Stromal cell of bone marrow (primary cell): ENCODE results near the gene PLD6.

Experiments
- DNase-seq: peaks from one replicate; pipeline ENCODE4 v3.0.0-alpha.2; 2012; ENCODE audit warnings: low read depth

Gene PLD6

DNA sequence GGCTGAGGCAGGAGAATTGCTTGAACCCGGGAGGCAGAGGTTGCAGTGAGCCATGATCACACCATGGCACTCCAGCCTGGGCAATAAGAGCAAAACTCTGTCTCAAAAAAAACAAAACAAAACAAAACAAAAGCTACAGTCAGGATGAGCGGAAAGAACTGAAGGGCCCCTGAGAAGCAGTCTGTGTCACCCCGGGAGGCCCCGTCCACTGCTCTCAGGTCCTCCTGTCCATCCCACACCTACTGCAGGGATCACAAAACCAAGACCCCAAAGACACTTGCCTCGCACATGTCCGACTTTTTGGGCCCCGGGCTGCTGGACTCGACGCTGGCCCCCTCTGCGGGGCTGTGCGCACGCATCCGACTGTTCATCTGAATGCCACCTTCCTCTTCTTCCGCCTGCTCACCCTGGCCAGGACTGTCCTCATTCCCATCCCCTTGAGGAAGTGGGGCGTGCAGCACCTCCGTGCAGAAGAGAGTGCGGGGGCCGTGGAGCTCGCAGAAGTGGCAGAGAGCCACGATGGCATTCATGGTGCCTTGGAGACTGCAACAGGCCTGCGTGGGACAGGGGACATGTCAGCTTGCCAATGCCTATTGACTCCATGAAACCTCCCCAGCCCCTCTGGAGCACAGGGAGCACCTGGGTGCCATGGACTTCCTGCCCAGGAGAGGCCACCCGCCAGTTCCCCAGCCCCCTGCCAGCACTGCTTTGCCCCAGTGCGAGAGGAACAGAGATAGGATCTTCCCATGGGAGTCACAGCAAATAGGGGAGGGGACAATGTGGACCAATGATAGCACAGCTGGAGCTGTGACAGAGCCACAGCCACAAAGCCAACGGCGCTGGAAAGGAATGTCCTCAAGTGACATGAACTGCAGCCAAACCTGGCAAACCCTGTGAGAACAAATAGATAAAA lies 21.7 kb upstream of the PLD6 start:
- no peak for DNase-seq

DNA sequence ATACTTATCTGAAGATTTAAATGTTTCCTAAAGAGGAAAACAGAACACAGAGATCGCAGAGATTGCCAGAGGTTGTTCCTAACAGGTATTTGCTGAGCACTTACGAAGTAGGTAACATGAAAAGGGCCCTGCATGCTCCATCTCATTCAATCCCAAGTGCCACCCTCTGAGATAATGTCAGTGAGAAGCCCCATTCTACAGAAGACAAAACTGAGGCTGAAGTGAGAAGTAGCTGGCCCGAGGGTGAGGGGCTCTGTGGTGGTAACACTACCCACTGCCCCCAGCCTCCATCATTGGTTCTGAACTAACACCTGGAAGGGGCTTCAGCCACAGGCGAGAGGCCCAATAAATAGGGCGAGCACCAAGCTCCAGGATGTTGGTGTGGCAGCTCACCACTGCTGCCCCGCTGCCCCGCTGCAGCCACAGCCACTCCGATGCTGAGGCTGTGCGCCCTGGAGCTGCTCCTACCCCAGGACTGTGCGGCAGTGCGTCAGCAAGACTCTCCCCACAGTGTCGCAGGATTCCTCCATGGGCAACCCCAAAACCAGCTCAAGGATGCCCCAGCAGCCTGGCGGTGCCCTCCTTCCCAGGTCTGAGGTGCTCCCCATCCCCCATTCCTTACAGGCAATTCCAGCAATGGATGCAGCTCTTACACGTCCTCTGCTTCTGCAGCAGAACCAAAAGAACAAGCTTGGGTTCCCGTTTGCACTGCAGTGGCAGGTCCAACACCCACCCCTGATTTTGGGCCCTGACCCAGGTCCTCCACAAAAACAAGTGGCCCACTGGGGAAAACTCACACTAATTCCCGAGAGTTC lies 20.5 kb upstream of the PLD6 start:
- no peak for DNase-seq

DNA sequence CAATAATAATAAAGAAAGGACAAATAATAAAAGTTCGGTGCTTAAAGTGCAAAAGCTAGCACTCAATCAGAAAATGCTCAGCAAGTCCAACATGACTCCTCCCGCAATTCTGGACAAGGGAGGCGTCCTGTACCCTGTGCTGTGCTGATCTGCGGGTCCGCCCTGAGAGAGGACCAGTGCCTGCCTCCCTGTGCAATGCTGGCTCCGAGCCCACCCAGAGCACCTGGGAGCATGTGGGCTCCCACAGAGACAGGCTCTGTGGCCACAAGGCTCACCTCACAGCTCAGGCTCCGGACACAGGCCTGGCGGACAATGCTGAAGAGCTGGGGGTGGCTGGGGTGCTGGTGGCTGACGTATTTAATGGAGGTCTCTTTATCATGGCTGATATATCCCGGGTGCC lies 19.8 kb upstream of the PLD6 start:
- DNase-seq: no peak

DNA sequence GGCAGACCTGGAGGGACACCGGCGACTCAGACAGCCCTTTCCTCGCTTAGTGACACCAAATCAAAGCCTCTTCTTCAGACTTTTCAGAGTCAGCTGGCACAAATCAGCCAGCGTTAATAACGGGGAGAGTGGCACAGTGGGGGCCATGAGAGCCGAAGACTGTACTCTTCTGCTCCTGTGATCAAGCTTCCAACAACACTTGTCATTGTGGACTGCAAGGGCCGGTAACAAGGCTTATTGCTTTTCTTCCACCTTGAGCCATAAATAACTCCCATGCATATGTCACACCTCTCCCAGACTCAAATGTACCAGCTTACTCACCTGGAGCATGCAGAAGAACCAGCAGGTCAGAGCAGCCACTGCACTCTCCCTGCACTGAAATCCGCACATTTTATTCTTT lies 18.0 kb upstream of the PLD6 start:
- no peak for DNase-seq

DNA sequence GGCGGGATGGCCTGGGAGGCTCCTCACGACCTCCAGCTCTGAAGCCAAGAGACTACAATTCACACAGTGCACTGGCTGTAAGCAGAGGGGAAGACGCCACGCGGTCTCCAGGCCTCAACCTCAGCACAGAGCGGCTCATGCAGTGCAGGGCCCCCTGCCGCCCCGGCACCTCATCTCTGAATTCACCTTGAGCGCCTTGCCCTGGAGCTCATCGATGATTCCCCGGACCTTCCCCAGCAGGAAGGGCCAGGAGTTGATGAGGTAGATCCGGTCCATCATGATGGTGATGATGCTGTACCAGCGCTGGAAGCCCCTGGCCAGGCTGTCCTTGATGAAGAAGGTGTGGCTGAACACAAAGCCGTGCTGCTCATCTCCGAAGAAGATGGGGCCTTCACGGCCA lies 17.6 kb upstream of the PLD6 start:
- DNase-seq: no peak

DNA sequence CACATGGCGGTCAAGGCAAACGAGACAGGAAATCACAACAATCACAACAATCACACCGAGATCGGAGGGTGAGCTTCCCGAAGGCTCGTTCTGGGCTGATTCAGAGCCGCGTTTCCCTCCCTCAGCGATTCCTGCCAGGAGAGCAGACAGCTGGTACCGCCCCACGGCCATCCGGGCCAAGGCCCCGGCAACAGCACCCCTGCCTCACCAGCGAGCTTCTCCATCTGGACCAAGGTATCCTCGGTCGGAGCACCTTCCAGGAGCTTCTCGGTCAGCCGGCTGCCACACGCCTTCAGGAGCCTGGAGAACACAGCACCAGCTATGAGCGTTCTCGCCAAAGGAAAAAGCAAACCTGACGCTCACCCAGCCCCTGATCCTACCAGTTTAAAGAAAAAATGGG lies 15.2 kb upstream of the PLD6 start:
- DNase-seq: no peak

DNA sequence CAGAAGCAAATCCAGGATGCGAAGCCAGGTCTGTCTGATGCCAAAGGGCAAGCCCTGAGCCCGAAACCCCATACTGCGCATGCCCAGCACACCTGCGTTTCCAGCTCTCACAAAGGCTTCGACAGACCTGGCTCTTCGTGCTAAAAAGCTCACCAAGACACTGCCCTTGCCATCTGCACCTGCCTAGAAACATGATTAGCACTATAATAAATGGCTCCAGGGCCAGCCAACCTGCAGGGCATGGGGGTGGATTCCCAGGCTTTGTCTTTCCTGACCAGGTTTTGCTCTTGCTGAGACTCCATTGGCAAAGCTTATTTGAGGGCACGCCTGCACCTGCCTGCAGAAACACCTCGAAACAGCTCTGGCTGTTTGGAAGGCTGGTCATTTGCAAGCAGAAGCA lies 14.4 kb upstream of the PLD6 start:
- no peak for DNase-seq

DNA sequence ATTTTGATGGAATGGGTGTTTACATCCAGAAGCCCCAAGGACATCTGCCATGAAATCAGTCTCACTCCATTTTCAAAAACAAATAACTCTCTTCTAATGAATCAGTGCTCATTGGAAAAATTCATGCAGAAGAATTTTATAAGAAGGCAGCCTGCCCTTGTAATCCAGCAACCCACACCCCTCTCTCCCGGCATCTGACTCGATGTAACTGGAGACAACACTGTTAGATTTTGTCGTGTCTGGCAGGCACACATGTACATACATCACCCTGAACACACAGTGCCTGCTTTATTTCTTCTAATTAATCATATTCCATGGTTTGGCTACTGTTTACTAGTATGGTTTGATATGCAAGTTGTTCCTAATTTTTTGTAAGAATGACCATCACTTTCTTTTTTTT lies 11.9 kb upstream of the PLD6 start:
- no peak for DNase-seq

DNA sequence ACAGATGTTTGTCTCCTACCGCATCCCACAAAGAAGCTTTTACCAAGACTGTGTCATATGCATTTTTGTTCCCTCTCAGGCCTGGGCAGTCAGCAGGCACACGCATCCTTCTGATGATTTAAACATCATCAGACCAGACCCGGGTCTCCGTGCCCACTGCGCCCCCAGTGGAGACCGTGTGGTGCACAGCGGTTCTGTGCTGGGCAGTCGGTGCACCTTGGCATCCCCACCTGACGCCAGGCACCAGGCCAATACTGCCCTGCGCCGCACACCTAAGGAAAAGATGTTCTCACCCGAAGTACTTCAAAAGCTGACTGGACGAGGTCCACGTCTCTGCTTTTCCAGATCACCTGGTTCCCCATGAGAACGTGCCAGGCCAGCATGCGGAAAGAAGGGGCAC lies 10.6 kb upstream of the PLD6 start:
- no peak for DNase-seq

DNA sequence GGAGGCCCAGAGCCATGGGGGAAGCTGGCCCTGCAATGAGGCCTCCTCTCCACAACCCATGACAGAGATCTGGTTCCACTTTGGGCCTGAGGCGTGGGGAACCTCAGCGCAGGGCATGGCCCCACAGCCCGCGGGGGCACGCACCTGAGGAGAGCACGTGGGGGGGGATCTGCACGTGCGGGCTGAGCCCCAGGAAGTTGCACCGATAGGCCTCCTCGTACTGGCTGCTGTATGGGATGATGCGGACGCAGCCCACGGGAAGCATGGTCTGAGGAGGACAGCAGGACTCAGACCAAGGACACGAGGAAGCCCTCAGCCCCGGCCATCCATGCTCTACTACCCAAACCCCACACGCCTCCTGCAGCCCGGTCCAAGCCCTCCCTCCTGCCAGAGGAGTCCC lies 10.1 kb upstream of the PLD6 start:
- no peak for DNase-seq

DNA sequence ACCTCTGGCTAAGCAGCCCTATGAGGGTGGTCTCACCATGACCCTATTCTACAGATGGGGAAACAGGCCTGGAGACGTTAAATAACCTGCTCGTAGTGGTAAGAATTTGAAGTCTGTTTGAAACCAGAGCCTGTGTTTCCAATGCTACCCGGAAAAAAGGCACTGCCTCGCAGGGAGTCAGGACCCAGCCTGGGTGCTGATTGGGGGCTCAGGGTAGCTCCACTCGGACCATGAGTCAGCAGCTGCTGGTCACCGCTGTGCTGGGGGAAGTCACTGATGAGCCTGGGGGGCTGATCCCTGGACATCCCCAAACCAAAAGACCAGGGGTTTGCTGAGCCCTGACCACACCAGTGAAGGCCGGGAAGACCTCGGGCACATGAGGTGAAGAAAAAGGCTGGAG lies 9.4 kb upstream of the PLD6 start:
- DNase-seq: no peak

DNA sequence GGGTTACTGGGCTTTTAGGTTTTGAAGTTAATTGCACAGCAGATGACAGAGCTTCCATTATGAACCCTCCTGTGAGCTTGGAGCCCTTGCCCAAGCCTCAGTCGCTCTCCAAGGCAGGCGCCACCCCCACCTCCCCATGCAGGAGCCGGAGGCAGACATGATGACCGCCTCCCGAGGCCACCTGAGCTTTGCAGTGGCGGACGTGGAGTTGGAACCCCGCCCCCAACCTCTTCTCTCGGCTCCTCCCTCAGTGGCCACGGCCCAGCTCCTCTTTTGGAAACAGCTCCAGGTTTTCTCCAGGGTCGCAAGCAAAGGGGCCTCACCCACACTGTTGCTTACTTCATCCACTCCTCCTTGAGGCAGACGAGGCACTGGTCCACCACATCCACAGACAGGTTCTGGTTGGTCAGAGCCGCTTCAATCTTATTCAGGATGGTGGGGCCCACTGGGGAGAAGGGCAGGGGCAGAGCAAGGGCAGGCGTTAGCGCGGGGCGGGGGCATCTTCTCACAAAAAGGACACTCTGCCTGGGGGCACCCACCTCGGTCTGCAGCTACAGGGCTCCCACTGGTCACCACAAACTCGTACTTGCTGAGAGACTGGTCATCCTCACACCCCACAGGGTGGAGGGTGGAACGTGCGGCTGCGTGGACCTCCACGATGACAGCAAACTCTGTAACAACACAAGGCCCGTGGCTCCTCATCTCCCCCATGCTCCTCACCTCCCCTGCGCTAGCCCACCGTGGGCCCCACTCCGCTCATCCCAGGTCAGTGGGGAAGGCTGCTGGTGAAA lies 8.7 kb upstream of the PLD6 start:
- DNase-seq: no peak

DNA sequence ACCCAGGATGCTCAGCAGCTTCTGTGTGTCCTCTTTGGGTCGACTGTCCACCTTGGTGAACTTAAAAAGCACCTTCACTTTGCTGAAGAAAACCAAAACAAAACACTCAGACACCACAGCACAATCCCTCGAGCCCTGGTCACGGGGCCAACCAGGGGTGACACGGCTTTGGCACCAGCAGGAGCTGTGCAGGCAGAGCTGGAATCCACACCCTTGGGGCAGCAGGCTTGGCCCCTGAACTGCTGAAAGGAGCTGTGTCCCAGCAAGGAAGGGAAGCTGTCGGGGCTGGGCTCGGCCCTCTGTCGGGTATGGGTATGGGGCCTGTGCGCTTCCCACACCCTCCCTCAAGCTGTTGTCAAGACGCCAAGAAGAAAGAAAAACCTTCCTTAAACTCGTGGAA lies 7.6 kb upstream of the PLD6 start:
- no peak for DNase-seq

DNA sequence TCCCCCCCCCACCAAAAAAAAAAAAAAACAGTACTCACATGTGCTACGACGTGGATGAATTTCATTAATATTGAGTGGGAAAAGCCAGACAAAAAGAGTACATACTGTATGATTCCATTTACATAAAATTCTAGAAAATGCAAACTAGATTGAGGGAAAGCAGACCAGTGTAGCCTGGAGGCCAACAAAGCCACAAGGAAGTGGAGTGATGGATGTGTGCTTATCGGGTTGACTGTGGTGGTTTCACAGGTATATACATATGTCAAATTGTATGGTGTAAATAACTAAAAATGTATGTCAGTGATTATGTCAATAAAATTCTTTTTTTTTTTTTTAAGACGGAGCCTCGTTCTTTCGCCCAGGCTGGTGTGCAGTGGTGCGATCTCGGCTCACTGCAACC lies 1.9 kb upstream of the PLD6 start:
- DNase-seq: no peak

DNA sequence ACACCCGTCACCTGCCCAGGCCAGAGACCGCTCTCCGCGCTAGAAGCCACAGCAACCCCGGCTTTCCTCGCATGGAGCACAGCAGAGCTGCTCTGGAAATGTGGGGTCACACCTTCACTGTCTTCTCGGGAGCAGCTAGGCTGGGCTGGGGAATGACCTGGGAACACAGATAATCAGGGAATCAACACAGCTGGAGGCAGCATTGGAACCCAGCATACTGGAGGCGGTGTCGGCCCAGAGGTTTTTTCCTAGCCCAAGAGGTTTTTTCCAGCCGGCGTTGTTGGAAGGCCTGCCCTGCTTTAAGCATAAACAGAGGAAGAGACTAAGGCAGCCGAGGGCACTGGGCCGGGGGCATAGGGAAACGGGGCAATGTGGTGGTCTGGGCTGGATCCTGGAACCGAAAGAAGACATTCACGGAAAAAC lies 791 bp upstream of the PLD6 start:
- no peak for DNase-seq

DNA sequence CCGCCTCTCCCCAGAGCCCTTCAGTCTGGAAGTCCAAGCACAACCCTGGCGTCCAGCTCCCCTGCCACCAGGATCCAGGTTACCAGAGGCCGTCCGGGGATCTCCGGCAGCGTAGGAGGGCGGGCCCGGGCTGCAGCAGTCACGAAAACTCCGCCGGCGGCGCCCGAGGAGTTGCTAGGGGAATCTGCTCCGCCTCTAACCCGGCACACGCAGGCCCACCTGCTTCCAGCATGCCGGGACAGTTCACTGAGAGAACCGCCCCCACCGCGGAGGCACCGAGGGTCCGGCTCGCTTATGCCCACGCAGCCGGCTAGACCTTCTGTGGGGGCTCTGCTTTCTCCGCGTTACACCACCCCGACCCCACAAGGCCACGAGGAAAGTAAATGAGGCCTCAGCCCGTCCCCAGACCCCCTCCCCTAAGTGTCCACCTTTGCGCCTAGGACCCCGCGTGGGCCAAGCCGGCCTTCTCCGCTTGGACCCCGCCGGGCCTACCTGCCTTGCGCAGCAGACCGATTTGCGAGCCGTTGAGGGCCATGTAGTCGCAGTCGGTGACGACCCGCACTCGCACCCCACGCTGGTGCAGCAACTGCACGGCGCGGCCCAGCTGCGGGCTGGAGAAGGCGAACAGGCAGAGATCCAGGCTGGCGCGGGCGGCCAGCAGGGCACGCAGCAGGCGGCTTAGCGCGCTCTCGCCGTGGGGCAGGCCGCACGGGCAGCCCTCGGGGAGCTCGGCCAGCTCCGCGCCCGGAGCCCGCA lies 587 bp downstream of the PLD6 start:
- peak; percentile 13 for DNase-seq

DNA sequence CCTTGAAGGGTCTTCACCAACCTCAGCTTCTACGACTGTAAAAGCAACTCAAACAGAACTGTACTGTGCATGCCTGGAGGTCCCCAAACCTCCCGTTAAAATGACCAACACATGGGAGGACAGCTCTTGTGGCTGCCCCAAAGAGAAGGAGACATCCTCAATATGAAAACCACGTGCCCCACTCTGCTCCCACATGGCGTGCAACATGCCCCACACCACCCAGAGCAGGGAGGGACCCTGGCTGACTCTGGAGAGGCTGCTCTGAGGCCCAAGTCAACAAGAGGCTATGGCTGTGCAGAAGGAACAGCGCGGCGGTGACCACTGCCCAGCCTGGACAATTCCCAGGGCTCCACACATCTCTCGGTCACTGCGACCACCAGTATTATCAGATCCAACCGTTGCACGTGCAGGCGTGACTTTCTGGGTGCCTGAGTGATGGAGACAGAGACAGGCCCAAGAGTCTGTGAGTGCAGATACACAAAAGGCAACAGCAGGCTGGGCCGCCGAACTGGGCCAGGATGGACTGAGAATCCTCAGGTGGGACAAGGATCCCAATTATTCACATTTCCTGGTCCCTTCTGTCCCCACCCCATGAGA lies 1.4 kb downstream of the PLD6 start:
- no peak for DNase-seq

DNA sequence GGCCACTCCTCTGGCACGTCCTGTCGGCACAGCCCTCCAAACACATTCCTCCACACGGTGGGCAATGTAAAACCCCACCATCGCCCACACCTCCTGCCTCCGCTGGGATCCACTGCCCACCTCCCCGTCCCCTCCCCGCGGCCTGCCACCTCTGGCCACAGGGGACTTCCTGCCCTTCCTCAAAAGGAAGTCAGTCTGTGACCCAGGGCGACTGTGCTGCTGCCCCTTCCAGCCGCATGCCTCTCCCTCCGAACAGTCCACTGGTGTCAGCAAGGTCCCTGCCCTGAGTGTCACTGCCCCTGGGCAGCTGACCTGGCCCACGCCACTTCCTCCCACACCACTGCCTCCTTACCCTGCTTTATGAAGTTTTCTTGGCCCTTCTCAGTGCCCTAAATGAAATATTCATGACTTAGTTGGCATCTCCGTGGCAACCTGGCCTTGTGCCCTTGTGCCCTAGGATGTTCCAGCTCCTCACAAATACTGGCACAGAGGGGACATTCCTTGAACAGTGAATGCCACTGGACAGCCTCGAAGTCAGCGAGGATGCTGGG lies 2.0 kb downstream of the PLD6 start:
- DNase-seq: no peak

DNA sequence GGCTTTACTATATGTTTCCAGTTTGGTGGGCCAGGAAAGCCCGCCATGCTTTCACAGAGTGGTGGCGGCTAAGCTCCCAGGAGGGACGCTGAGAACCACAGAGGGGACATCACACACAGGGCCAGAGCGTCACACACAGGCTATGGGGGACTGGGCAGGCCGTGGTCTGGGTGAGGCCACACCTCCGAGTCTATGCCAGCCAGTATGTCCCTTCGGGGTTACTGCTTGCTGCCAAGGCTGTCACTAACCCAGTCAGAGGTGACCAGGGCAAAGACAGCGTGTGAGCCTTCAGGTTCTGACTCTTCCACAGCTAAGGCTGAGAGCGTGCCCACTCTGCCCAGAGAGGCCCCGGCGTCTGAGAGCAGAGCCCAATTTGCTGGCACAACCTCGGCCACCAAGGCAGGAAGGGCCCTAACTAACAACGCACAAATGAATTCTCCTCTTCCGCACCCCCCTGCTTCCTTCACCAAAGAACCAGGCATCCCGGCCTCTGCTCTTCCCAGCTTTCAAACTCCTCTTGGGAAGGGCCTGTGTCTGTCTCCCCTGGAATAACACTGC lies 2.9 kb downstream of the PLD6 start:
- no peak for DNase-seq

DNA sequence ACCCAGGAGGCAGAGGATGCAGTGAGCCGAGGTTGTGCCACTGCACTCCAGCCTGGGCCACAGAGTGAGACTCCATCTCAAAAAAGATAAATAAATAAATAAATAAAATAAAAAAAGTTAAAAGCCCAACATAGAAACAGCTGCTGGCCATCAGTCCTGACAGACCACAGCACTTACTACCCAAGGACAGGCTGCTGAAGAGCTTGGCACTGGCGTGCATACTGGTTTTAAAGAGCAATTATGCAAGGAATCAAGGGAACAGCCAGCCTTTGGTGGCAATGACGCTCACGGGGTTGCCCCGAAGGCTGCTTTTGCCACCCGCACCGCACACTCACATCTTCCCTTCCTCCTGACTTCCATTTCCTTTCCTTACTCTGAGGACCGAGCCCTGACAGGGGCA lies 4.2 kb downstream of the PLD6 start:
- no peak for DNase-seq

DNA sequence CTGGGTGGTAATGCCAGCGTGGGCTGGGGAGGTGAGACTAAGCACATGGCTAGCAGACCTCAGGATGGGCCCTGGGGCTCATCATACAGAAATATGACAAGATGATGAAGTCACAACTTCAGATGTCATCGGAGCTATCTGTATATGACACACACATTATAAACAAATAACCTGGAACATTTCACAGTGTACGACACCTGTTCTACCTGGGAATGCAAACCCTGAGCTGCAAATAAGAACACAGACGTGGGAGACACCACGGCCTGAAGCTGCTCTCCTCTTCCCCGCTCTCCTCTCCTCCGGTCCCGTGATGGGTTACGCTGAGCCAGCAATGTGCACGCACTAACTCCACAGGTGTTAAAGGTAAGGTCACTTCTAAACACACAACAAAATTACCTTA lies 4.9 kb downstream of the PLD6 start:
- no peak for DNase-seq
